Fibroblast of skin of left quadriceps (primary cell): Measurements from ENCODE around the gene SLC22A3.

Experiments used
- DNase-seq, 2 experiments: peaks; one replicate each; pipeline ENCODE4 v3.0.0-alpha.2; 2013; ENCODE audit warnings: low read depth in 2 of 2

Gene SLC22A3

DNA sequence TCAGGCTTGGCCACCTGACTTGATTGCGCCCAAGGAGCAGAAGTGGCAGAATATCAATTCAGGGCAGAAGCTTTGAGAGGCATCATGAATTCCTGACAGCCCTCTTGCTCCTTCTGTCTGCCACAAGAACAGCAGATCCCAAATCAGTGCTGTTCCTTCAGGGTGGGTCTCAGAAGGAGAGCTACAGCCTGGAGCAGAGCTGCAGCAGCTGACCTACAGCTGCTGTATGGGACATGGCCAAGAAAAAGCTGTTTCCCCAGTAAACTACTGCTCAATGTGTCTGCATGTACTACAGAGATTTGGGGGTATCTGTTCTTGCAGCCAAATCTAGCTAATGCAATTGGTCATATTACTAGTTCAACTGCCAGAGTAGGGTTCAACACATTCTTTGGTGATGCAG is 69.0 kb downstream of the SLC22A3 start:
- no peak for DNase-seq

- no peak for DNase-seq
Measured at GRCh38 chr6:160417550-160417949, 69.4 kb downstream of the SLC22A3 start.

DNA sequence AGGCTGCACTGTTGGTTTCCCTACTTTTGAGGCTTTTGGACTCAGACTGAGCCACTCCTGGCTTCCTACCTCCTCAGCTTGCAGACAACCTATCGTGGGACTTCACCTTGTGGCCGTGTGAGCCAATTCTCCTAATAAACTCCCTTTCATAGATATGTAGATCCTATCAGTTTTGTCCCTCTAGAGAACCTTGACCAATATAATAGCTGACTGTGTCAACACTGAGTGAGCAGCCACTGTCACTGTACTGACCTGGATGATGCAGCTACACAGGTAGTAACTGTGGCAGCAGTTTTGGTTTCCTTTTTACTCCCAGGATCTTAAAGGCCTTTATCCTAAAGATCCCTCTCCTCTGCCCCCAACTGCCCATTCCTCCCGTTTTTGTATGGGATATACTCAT is 70.2 kb downstream of the SLC22A3 start:
- DNase-seq = no peak

DNA sequence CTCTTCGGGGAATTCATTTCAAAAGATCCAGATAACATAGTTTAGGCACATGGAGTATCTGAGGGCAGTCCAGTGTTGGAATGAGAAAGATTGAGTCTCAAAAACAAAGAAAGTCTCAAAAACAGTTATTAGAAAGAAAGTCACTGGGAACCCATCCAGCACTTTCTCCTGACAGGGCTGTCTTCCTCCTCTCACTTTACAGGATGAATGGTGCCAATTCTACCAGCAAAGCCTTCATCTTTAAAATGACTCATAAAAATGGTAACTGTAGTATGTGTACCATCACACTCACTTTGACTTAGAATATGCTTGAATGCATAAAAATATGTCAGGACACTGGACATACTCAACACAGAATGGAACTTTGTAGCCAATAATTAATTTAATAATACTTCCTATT is 71.3 kb downstream of the SLC22A3 start:
- DNase-seq = no peak

DNA sequence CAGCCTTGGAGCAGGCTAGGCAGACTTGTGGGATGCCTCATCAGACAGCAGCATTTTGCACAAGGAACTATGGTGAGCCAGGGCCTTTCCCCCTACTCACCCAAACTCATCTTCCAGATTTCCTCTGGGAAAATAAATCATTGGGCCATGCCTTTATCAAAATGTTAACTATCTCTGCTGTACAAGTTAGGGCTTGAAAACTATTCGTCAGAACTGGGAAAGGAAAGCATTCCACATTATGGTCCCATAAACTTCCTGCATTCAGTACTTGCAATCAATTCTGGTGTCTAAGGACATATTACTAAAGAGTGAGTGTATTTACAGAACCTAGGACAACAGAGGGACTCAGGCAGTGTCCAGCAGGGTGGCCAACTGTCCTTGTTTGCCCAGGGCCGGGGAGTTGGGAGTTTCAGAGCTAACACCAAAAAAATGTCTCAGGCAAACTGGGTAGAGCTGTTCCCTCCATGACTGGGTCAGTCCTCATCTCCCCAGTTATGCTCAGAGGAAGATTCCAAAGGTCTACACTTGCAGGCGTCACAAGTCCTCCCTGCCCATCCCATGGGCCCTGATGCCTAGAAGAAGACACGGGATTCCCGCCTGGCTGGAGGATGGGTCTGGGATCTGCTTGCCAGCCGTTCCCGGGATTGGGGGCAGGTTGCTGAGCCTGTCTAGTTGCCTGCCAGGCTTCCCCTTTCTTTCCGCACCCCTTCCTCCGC is 72.2 kb downstream of the SLC22A3 start:
- DNase-seq = no peak

- no peak for DNase-seq
Measured at GRCh38 chr6:160420969-160421556, 72.9 kb downstream of the SLC22A3 start.

DNA sequence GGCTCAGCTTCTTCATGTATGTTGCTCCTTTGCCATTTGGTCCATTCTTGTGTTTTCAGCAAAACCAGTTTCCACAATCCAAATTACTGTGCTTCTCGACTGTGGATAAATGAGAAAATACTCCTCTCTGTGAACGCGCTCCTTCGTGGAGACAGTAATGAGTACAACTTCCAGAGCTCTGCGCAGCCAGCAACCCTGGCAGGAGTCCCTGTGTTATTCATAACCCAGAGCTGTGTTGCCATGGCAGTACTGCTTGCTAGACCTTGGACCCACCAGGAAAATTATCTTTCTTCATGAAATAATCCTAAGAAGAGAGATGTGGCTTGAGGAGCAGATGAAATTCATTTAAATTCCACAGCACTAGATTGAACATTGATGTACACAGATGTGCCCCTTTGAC is 73.7 kb downstream of the SLC22A3 start:
- no peak for DNase-seq

DNA sequence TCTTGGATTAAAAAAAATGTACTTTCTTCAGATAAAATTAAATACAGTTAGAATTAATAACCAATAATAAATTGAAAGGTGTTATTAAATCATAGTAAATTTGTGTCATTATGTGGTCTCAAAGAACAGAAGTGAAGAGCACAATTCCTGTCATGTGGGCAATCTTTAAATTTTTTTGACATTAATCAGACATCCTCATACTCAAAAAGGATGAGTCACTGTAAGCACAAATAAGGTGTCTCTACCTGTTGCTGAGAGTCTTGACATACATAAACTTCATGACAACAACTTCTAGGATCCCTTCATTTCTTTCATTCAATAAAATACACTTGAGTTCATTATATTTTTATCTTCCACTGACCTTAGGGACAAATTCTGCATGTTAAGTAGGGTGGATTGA is 76.1 kb downstream of the SLC22A3 start:
- DNase-seq = no peak

DNA sequence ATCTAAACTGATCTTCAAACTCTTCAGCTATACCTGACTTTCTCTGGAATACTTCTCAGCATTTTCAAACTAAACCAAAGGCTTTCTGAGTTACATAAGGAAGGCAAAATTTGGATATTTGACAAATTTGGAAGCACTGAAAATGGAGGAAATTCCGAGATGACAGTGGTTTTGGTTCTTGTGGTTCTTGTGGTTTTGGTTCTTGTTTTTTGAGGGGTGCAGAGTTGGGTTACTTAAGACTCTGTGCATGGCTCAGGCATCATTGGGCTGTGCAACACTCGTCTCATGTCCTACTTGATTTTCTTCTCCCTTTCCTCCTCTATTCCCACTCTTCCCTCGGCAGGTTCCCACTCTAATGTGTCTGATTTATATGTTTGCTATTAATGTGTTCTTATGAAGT is 78.0 kb downstream of the SLC22A3 start:
- DNase-seq = no peak

DNA sequence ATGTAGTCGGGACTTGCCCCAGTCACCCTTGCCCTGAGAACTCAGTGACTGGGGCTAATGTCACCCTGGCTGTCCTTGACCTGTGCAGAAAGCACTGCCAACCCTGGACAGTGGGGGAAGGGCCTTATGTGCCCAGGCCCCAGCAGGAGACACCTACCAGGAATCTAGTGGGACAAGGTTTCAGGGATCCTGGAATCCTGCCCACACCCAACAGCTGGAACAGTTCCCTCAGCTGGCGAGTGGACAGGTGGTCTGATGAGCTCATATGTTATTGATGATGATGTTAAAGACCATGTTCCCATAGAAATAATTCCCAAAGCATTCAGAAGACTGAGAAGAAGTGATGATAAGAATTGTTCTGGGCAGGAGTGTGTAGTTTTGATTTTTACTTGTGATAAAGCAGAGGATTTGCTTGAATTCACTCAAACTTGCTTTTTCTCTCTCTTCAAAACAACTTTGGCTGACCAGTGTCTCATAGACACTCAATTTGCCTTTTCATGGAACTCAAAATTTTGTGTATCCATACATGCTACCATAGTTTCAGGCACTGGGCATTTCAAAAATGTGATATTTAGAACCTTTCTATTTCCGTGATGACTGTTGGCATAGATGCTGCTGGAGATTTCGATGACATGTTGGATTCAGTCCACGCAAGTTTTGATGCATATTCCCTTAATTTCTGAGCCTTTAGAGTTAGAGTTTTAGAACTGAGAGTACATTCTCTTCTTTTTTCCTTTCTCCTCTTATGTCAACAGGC is 79.3 kb downstream of the SLC22A3 start:
- DNase-seq = no peak

DNA sequence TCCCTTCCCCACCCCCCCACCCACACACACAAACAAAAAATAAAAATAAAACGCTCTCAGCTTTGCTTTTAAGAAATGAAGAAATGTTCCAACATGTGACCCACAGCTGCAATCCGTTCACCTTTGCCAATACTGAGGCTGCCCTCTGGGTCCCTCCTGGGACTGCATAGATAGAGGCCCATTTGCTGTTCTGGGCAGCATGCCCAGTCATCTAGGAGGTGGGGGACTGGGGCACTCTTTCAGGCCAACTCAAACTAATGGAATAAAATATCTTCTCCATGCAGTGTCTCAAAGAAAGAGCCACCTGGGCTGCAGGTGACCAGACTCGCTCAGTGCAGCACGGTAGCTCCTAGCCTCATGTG is 79.9 kb downstream of the SLC22A3 start:
- no peak for DNase-seq

DNA sequence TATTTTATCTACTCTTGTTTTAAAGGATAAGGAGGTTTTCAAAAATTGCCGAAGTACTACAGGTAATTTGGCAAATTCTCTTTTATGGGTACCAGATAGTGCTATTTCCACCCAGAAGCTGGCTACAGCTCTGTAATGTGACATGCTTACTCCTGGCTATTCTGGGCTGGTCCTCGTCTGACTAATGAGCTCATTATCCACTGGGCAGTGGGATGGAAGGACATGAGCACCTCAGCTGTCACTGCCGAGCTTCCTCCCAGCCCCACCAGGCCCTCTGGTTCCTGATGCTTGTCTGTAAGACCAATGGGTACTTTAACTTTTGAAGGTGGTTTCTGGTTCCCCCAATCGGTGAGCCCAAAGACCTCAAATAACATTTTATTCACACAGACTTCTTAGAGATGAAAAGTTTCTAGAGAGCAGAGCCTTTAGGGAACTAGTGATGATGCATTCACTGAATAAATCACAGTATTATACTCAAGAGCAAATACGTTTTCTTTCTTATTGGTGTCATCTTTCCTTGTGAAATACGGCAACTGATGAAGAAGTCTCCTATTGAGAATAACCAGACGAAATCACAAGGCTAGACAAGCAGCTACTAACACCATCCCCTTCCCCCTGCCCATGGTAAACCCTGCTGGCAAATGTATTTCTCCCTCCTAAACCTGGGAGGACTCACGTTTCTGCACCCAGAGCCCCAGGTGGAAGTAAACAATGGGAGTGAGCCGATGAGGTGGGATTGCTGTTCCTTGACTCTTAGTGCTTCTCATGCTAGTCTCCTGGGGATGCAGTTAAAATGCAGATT is 80.8 kb downstream of the SLC22A3 start:
- DNase-seq = no peak

- DNase-seq = no peak
Measured at GRCh38 chr6:160429620-160429895, 81.4 kb downstream of the SLC22A3 start.

DNA sequence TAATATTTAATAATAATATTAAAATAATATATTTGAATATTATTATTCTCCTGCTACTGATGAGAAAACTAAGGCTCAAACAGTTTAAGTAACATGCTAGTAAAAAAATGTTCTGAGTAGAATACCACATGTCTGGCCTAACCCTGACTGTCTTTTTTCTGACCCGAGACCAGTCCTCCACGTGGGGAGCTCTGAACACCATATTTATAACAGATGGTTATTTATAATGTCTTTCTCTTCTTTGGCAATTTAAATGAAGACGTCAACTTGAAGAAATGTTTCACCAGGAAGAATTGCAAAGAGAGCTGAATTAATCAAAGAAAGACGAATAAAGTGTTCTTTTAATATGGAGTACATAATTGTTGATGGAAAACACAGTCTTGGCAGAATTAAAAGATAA is 82.0 kb downstream of the SLC22A3 start:
- DNase-seq = no peak

DNA sequence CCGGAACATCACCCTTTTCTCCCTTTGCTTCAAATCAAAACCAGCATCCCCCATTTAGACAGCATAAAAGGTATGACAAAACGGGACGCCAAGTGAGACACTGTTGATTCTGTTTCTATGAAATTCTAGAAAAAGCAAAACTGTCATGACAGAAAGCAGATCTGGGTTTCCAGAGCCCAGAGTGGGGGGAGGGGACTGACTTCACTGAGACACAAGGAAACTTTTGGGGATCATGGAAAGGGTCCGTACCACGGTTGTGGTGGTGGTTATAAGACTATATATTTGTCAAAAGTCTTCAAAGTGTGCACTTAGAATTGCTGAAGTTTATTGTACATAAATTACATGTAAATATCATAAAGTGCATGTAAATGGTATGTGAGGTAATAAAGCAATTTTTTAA is 82.6 kb downstream of the SLC22A3 start:
- no peak for DNase-seq

GRCh38 chr6:160431226-160431625 is 83.0 kb downstream of the SLC22A3 start:
- peak; percentile 88 to 90 for DNase-seq

DNA sequence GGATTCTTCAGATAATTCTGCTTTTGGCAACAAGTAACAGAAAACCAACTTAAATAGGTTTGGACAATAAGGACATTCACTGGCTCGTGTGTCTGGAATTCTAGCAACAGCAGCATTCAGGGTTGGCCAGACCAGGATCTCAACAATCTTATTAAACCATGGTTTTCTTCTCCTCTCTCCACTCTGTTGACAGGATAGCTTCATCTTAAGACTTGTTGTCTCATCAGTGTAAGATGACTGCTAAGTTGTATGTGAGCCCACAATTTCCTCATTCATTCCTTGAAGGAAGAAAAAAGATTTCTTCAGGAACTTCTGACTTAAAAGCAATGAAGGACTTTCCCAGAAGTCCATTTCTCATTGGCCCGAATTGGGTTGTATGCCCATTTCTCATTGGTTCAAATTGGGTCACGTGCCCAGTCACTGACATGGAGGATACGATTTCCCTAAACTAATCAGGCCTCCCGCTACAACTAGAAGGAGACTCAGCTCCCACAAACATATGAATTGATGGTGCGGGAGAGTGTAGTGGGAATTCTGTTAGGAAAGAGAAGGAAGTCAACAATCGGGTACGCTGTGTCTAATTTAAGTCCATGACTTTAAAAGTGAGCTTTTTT is 83.7 kb downstream of the SLC22A3 start:
- peak in 1 of 2 experiments; percentile 34 for DNase-seq

DNA sequence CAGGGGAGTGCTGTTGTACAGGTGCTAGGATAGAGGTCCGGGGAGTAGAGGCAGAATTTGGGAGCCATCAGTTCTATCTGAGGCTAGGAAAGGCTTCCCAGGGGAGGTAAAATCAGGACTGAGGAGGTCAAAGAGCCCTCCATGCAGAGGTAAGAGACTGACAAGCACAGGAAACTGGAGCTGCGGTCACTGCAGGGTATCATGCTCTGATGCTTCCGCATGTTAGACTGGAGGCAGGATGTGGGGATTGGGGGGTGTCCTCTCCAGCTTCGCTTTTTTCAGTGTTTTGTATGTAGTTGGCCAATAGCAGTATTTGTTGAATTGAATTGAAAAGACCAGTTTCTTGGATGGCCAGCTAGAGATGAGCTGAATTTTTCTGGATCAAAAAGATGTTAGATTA is 87.8 kb downstream of the SLC22A3 start:
- no peak for DNase-seq

DNA sequence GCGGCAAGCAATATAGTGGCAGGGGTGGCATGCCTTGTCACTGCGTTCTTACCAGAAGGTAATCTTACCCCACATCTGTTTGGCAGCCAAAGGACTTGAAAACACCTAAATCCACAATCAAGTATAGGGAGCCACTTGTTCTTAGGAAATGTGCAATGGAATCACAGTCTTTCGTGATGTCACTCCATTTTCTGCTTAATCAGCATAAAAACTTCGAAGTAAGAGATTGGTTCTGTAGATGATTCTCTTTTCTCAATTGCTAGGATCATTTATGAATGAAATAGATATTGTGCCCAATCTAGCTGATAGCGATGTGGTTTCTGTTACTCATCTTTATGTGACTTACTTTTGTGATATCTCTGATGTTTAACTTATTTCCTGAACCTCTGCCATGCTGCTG is 89.0 kb downstream of the SLC22A3 start:
- DNase-seq = no peak

- DNase-seq = no peak
Measured at GRCh38 chr6:160437775-160438174, 89.6 kb downstream of the SLC22A3 start.

DNA sequence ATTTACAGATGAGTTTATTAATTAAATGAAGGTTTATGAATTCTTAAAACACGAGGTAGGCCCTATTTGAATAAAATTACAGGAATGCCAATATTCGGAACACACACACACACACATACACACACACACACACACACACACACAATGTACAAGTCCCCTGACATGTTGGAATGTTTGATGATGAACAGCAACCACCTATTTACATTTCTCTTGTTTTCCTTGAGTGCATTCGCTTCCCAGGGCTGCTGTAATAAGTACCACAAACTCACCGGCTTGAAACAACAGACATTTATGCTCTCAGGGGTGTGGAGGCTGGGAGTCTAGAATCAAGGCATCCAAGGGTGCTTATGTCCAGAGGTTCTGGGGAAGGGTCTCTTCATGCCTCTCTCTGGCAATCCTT is 90.3 kb downstream of the SLC22A3 start:
- no peak for DNase-seq

GRCh38 chr6:160439751-160440150 is 91.6 kb downstream of the SLC22A3 start:
- DNase-seq = no peak
